H9 (cell line): ENCODE results near the gene MTHFD2. TPM values are rescaled to one million over a fixed set of nuclear protein-coding genes. Genes with fewer than 3 reads are reported as not detected.

Experiments used
- DNase-seq: peaks from one replicate; pipeline ENCODE4 v3.0.0-alpha.2; 2017
- H2AFZ ChIP-seq: one replicate; pipeline ENCODE4 v1.6.1; 2013; ENCODE audit warnings: mild to moderate bottlenecking, low read length, control low read depth, moderate library complexity
- H2AK5ac ChIP-seq: 2 replicates; pipeline ENCODE4 v1.6.1; 2013; ENCODE audit warnings: low read length, control low read depth, mixed read lengths; ENCODE audit not compliant: insufficient read length
- H2BK120ac ChIP-seq: one replicate; pipeline ENCODE4 v1.6.1; 2013; ENCODE audit warnings: low read depth, mild to moderate bottlenecking, low read length, control low read depth, inconsistent platforms; ENCODE audit not compliant: poor library complexity, severe bottlenecking
- H2BK12ac ChIP-seq: 2 replicates; pipeline ENCODE4 v1.6.1; 2013; ENCODE audit warnings: low read length, control low read depth, mixed read lengths, low read depth; ENCODE audit not compliant: insufficient read length
- H2BK15ac ChIP-seq: 2 replicates; pipeline ENCODE4 v1.6.1; 2013; ENCODE audit warnings: low read depth, low read length, control low read depth
- H2BK20ac ChIP-seq: one replicate; pipeline ENCODE4 v1.6.1; 2013; ENCODE audit warnings: low read depth, mild to moderate bottlenecking, low read length, control low read depth, inconsistent platforms; ENCODE audit not compliant: poor library complexity, severe bottlenecking
- H2BK5ac ChIP-seq: 2 replicates; pipeline ENCODE4 v1.6.1; 2013; ENCODE audit warnings: low read length, control low read depth, mixed read lengths; ENCODE audit not compliant: insufficient read length
- H3K14ac ChIP-seq: 2 replicates; pipeline ENCODE4 v1.6.1; 2013; ENCODE audit warnings: low read length, control low read depth; ENCODE audit not compliant: insufficient read depth
- H3K18ac ChIP-seq: 2 replicates; pipeline ENCODE4 v1.6.1; 2013; ENCODE audit warnings: low read depth, mild to moderate bottlenecking, mixed read lengths, low read length, control low read depth; ENCODE audit not compliant: insufficient read length
- H3K23ac ChIP-seq: 2 replicates; pipeline ENCODE4 v1.6.1; 2013; ENCODE audit warnings: low read length, control low read depth, mixed read lengths, low read depth; ENCODE audit not compliant: insufficient read length
- H3K23me2 ChIP-seq: 2 replicates; pipeline ENCODE4 v1.6.1; 2013; ENCODE audit warnings: low read depth, mild to moderate bottlenecking, mixed read lengths, low read length, control low read depth; ENCODE audit not compliant: insufficient read length, poor library complexity, severe bottlenecking
- H3K27ac ChIP-seq: 2 replicates; pipeline ENCODE4 v1.5.1; 2013; ENCODE audit warnings: low read length, control low read depth, mixed read lengths, low read depth; ENCODE audit not compliant: insufficient read length
- H3K27me3 ChIP-seq: 2 replicates; pipeline ENCODE4 v1.6.1; 2013; ENCODE audit warnings: low read length, control low read depth, inconsistent platforms; ENCODE audit not compliant: insufficient read depth
- H3K4ac ChIP-seq: 2 replicates; pipeline ENCODE4 v1.6.1; 2013; ENCODE audit warnings: low read depth, mild to moderate bottlenecking, control low read depth, inconsistent platforms, low read length, moderate library complexity
- H3K4me1 ChIP-seq: 2 replicates; pipeline ENCODE4 v1.6.1; 2013; ENCODE audit warnings: low read length, control low read depth, inconsistent platforms; ENCODE audit not compliant: insufficient read depth
- H3K4me2 ChIP-seq: 2 replicates; pipeline ENCODE4 v1.6.1; 2013; ENCODE audit warnings: low read length, control low read depth, mixed read lengths; ENCODE audit not compliant: insufficient read length, insufficient read depth
- H3K56ac ChIP-seq: 2 replicates; pipeline ENCODE4 v1.6.1; 2013; ENCODE audit warnings: low read depth, mild to moderate bottlenecking, mixed read lengths, low read length, control low read depth; ENCODE audit not compliant: insufficient read length
- H3K79me1 ChIP-seq: 2 replicates; pipeline ENCODE4 v1.6.1; 2013; ENCODE audit warnings: low read depth, mild to moderate bottlenecking, moderate library complexity, low read length, control low read depth, inconsistent platforms; ENCODE audit not compliant: insufficient read depth, poor library complexity, severe bottlenecking
- H3K79me2 ChIP-seq: 2 replicates; pipeline ENCODE4 v1.6.1; 2013; ENCODE audit warnings: low read length, control low read depth, inconsistent platforms; ENCODE audit not compliant: insufficient read depth
- H3K9ac ChIP-seq: 2 replicates; pipeline ENCODE4 v1.6.1; 2013; ENCODE audit warnings: low read length, control low read depth, mixed read lengths; ENCODE audit not compliant: insufficient read length; ENCODE audit errors: extremely low read depth
- H3K9me3 ChIP-seq: one replicate; pipeline ENCODE4 v1.6.1; 2013; ENCODE audit warnings: low read depth, low read length, inconsistent platforms; ENCODE audit not compliant: control insufficient read depth
- H3T11ph ChIP-seq: one replicate; pipeline ENCODE4 v1.6.1; 2013; ENCODE audit warnings: mild to moderate bottlenecking, low read length, control low read depth, inconsistent platforms
- H4K20me1 ChIP-seq: one replicate; pipeline ENCODE4 v1.6.1; 2013; ENCODE audit not compliant: control insufficient read depth, insufficient read length, insufficient read depth
- H4K5ac ChIP-seq: 2 replicates; pipeline ENCODE4 v1.6.1; 2013; ENCODE audit warnings: low read depth, mild to moderate bottlenecking, mixed read lengths, low read length, control low read depth; ENCODE audit not compliant: insufficient read length
- H4K8ac ChIP-seq: replicated peaks from 2 replicates; pipeline ENCODE4 v1.6.1; 2013; ENCODE audit warnings: low read length, control low read depth, mixed read lengths, low read depth; ENCODE audit not compliant: insufficient read length
- H4K91ac ChIP-seq: 2 replicates; pipeline ENCODE4 v1.6.1; 2013; ENCODE audit warnings: low read depth, mild to moderate bottlenecking, moderate library complexity, mixed read lengths, low read length, control low read depth; ENCODE audit not compliant: insufficient read length
- H3K27ac Mint-ChIP-seq, 3 experiments: 2 replicates in 2 of 3; 3 replicates in 1 of 3; pipeline ENCODE4 v1.8.0; 2020 to 2021; ENCODE audit warnings: mixed read lengths in 3 of 3, mild to moderate bottlenecking in 1 of 3, moderate library complexity in 1 of 3
- H3K27me3 Mint-ChIP-seq: 2 replicates; pipeline ENCODE4 v1.8.0; 2021; ENCODE audit warnings: low read depth, mild to moderate bottlenecking, moderate library complexity, mixed read lengths
- H3K36me3 Mint-ChIP-seq, 3 experiments: 2 replicates in 2 of 3; 3 replicates in 1 of 3; pipeline ENCODE4 v1.8.0; 2020 to 2021; ENCODE audit warnings: low read depth in 3 of 3, mixed read lengths in 3 of 3; ENCODE audit not compliant: insufficient read depth in 1 of 3
- H3K4me1 Mint-ChIP-seq, 2 experiments: 2 replicates each; pipeline ENCODE4 v1.8.0; 2020; ENCODE audit warnings: mixed read lengths in 2 of 2
- H3K4me3 Mint-ChIP-seq, 2 experiments: 2 replicates in 1 of 2; 3 replicates in 1 of 2; pipeline ENCODE4 v1.8.0; 2020 to 2021; ENCODE audit warnings: mild to moderate bottlenecking in 2 of 2, mixed read lengths in 2 of 2, moderate library complexity in 1 of 2
- H3K9me3 Mint-ChIP-seq, 2 experiments: 2 replicates in 1 of 2; 3 replicates in 1 of 2; pipeline ENCODE4 v1.8.0; 2020; ENCODE audit warnings: mild to moderate bottlenecking in 2 of 2, mixed read lengths in 2 of 2, moderate library complexity in 1 of 2
- WGBS: extraction: QIAGEN DNeasy Blood & Tissue Kit; methylation state at CpG from one replicate; pipeline ENCODE4 v1.1.7; 2013; ENCODE audit warnings: missing lambda C conversion rate, low lambda C conversion rate, mixed read lengths; ENCODE audit not compliant: insufficient read length; ENCODE audit errors: extremely low coverage; 5-methylcytosine and 5-hydroxymethylcytosine counted together
- total RNA-seq: library from RNA; stranded (reverse); gene quantifications from 2 replicates; pipeline ENCODE4 v1.2.1, GENCODE V29; 2021
- TF ChIP-seq, protein P1 (sequence below): fragments of 200-600 bp; sonication (generic); conservative IDR thresholded peaks from 3 replicates; pipeline ENCODE4 v1.8.0; 2021; ENCODE audit warnings: antibody characterized with exemption, mild to moderate bottlenecking

The MTHFD2 gene
- total RNA-seq, 1 experiment from 2014 or later = 201 TPM

DNA sequence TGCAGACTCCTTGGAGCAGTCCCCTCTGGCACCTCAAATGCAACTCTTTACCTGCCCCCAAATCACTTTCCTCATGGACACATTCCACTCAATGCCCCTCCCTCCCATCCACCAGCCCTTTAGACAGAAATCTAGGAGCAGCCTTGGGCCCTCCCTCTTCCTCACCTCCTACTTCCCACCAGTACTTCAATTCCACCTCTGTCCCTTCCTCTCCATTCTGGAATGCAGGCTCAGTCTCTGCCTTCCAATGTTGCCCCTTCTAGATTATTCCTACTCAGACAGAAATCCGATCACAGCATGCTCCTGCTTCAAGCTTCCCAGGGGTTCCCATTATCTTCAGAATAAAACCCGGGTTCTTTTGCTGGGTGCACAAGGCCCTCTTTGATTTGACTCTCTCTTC is 62.1 kb downstream of the MTHFD2 start:
- H3K9ac ChIP-seq = no peak overlapping the region
- H2BK15ac ChIP-seq = no peak overlapping the region
- no peaks in the 10 kb centered on the region for H3K9me3 ChIP-seq
- H4K20me1 ChIP-seq = no peaks in the 10 kb centered on the region
- H2BK20ac ChIP-seq = no peak overlapping the region
- H2AFZ ChIP-seq = no peak overlapping the region
- H3K27ac Mint-ChIP-seq = no peak overlapping the region
- no peak overlapping the region for H3K4me2 ChIP-seq
- no peak overlapping the region for H3K4me3 Mint-ChIP-seq
- H3K36me3 Mint-ChIP-seq = no peaks in the 10 kb centered on the region
- no peaks in the 10 kb centered on the region for H3K9me3 Mint-ChIP-seq
- no peak overlapping the region for H2BK5ac ChIP-seq
- no peak overlapping the region for H3K27ac ChIP-seq
- H3K4me1 ChIP-seq = no peaks in the 10 kb centered on the region
- H4K8ac ChIP-seq = no peak overlapping the region
- TF ChIP-seq, protein P1, sequence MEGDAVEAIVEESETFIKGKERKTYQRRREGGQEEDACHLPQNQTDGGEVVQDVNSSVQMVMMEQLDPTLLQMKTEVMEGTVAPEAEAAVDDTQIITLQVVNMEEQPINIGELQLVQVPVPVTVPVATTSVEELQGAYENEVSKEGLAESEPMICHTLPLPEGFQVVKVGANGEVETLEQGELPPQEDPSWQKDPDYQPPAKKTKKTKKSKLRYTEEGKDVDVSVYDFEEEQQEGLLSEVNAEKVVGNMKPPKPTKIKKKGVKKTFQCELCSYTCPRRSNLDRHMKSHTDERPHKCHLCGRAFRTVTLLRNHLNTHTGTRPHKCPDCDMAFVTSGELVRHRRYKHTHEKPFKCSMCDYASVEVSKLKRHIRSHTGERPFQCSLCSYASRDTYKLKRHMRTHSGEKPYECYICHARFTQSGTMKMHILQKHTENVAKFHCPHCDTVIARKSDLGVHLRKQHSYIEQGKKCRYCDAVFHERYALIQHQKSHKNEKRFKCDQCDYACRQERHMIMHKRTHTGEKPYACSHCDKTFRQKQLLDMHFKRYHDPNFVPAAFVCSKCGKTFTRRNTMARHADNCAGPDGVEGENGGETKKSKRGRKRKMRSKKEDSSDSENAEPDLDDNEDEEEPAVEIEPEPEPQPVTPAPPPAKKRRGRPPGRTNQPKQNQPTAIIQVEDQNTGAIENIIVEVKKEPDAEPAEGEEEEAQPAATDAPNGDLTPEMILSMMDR = no peak
- peaks cover 21 to 22% of the 10 kb centered on the region in 2 experiments for H3K4me1 Mint-ChIP-seq
- H3K18ac ChIP-seq = no peak overlapping the region
- H3K79me2 ChIP-seq = no peaks in the 10 kb centered on the region
- no peak for DNase-seq
- H4K91ac ChIP-seq = no peak overlapping the region
- no peak overlapping the region for H2AK5ac ChIP-seq
- no peak overlapping the region for H3K56ac ChIP-seq
- WGBS = no CpG with 5 or more reads among the region's 2 CpGs
- H3K4ac ChIP-seq = no peak overlapping the region
- no peaks in the 10 kb centered on the region for H3K79me1 ChIP-seq
- H3K27me3 ChIP-seq = no peaks in the 10 kb centered on the region
- no peak overlapping the region for H4K5ac ChIP-seq
- H3K23me2 ChIP-seq = no peaks in the 10 kb centered on the region
- no peak overlapping the region for H2BK12ac ChIP-seq
- no peak overlapping the region for H2BK120ac ChIP-seq
- H3K23ac ChIP-seq = no peak overlapping the region
- no peak overlapping the region for H3T11ph ChIP-seq
- H3K14ac ChIP-seq = no peak overlapping the region
- H3K27me3 Mint-ChIP-seq = peaks cover 2% of the 10 kb centered on the region
